Hepatocyte (in vitro differentiated cells): Measurements from ENCODE around the gene BORCS5. TPM values are rescaled to one million over a fixed set of nuclear protein-coding genes. Genes with fewer than 3 reads are reported as not detected.

ENCODE experiments used
- DNase-seq: peaks from one replicate; pipeline ENCODE4 v3.0.0-alpha.2; 2016; ENCODE audit warnings: low spot score
- H2AFZ ChIP-seq: fragments of 200-600 bp; sonication (generic); 2 replicates; pipeline ENCODE4 v1.6.0; 2016; ENCODE audit warnings: antibody characterized with exemption, mild to moderate bottlenecking
- H3K27ac ChIP-seq: fragments of 200-600 bp; sonication (generic); 2 replicates; pipeline ENCODE4 v1.5.1; 2016; ENCODE audit warnings: mild to moderate bottlenecking
- H3K27me3 ChIP-seq: fragments of 200-600 bp; sonication (generic); 2 replicates; pipeline ENCODE4 v1.6.1; 2016
- H3K36me3 ChIP-seq: fragments of 200-600 bp; sonication (generic); replicated peaks from 2 replicates; pipeline ENCODE4 v1.5.1; 2016; ENCODE audit warnings: low read depth; ENCODE audit not compliant: insufficient read depth
- H3K4me1 ChIP-seq: fragments of 200-600 bp; sonication (generic); 2 replicates; pipeline ENCODE4 v1.5.1; 2016; ENCODE audit warnings: mild to moderate bottlenecking, moderate library complexity; ENCODE audit not compliant: insufficient read depth
- H3K4me2 ChIP-seq: fragments of 200-600 bp; sonication (generic); 2 replicates; pipeline ENCODE4 v1.6.0; 2016
- H3K4me3 ChIP-seq: fragments of 200-600 bp; sonication (generic); 2 replicates; pipeline ENCODE4 v1.5.1; 2016; ENCODE audit warnings: mild to moderate bottlenecking
- H3K79me2 ChIP-seq: fragments of 200-600 bp; sonication (generic); 2 replicates; pipeline ENCODE4 v1.6.0; 2017; ENCODE audit warnings: mild to moderate bottlenecking
- H3K9me2 ChIP-seq: fragments of 200-600 bp; sonication (generic); replicated peaks from 2 replicates; pipeline ENCODE4 v1.6.0; 2017; ENCODE audit warnings: mild to moderate bottlenecking; ENCODE audit not compliant: insufficient read depth
- H3K9me3 ChIP-seq: fragments of 200-600 bp; sonication (generic); 2 replicates; pipeline ENCODE4 v1.5.1; 2016; ENCODE audit warnings: low read depth, mild to moderate bottlenecking
- H4K20me1 ChIP-seq: fragments of 200-600 bp; sonication (generic); 2 replicates; pipeline ENCODE4 v1.6.0; 2016; ENCODE audit warnings: mild to moderate bottlenecking; ENCODE audit not compliant: insufficient read depth, poor library complexity, severe bottlenecking
- CTCF ChIP-seq: fragments of 200-600 bp; sonication (generic); IDR thresholded peaks from 2 replicates; pipeline ENCODE4 v1.5.1; 2016; ENCODE audit warnings: antibody characterized with exemption, mild to moderate bottlenecking; ENCODE audit not compliant: poor library complexity
- EZH2 ChIP-seq: fragments of 200-600 bp; sonication (generic); IDR thresholded peaks from 2 replicates; pipeline ENCODE4 v1.6.1; 2016; ENCODE audit warnings: antibody characterized with exemption, mild to moderate bottlenecking, borderline replicate concordance
- EZH2phosphoT487 ChIP-seq: fragments of 200-600 bp; sonication (generic); IDR thresholded peaks from one replicate; pipeline ENCODE4 v1.6.1; 2018; ENCODE audit warnings: antibody characterized with exemption, mild to moderate bottlenecking, low read depth, moderate library complexity; ENCODE audit not compliant: unreplicated experiment, severe bottlenecking
- WGBS: methylation state at CpG from one replicate; pipeline ENCODE4 v1.1.6; 2016; ENCODE audit warnings: low lambda C conversion rate; ENCODE audit errors: missing lambda C conversion rate; 5-methylcytosine and 5-hydroxymethylcytosine counted together
- polyA plus RNA-seq: library from polyadenylated mRNA; unstranded; fragments of >200 nt; fragmentation: Nextera tagmentation; extraction: Ambion mirVana; gene quantifications from 2 replicates; pipeline ENCODE4 v1.2.1, GENCODE V29; 2016
- total RNA-seq: library from RNA; depleted of rRNA; stranded (reverse); fragments of >200 nt; gene quantifications from 2 replicates; pipeline ENCODE4 v1.2.3, GENCODE V29; 2014

Gene BORCS5
- total and polyA plus RNA-seq, 2 experiments from 2014 or later: 6.6 to 11.2 TPM

DNA sequence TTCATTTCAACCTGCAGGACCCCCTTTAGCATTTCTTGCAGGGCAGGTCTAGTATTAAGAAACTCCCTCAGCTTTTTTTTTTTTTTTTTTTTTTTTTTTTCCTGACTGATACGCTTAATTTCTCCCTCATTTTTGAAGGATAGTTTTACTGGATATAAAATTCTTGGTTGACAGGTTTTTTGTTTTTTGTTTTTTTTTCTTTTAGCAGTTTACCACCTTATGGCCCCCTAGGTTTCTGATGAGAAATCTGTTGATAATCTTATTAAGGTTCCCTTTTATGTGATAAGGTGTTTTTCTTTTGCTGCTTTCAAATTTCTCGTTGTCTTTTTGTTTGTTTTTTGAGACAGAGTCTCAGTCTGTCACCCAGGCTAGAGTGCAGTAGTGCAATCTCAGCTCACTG lies 66.5 kb downstream of the BORCS5 start:
- no peak overlapping the region for H3K27ac ChIP-seq
- H3K4me1 ChIP-seq: no peaks in the 10 kb centered on the region
- no peaks in the 10 kb centered on the region for H3K9me2 ChIP-seq
- H4K20me1 ChIP-seq: no peaks in the 10 kb centered on the region
- H3K27me3 ChIP-seq: no peaks in the 10 kb centered on the region
- H3K36me3 ChIP-seq: peaks cover 3% of the 10 kb centered on the region
- TF ChIP-seq EZH2 (no peak), EZH2phosphoT487 (no peak), CTCF (no peak)
- no peak for DNase-seq
- no peak overlapping the region for H2AFZ ChIP-seq
- WGBS: 96% methylated on average over 2 of the region's 2 CpGs
- peaks cover 17% of the 10 kb centered on the region for H3K9me3 ChIP-seq
- H3K4me3 ChIP-seq: no peak overlapping the region
- H3K4me2 ChIP-seq: no peak overlapping the region
- peaks cover 17% of the 10 kb centered on the region for H3K79me2 ChIP-seq

- H4K20me1 ChIP-seq: no peaks in the 10 kb centered on the region
- H3K4me1 ChIP-seq: no peaks in the 10 kb centered on the region
- peaks cover 17% of the 10 kb centered on the region for H3K9me3 ChIP-seq
- H3K27me3 ChIP-seq: no peaks in the 10 kb centered on the region
- no peak overlapping the region for H3K27ac ChIP-seq
- H3K9me2 ChIP-seq: no peaks in the 10 kb centered on the region
- no peak for DNase-seq
- no peak overlapping the region for H3K4me2 ChIP-seq
- H3K36me3 ChIP-seq: peaks cover 3% of the 10 kb centered on the region
- WGBS: 100% methylated on average over 2 of the region's 2 CpGs
- no peak overlapping the region for H2AFZ ChIP-seq
- H3K79me2 ChIP-seq: peaks cover 15% of the 10 kb centered on the region
- H3K4me3 ChIP-seq: no peak overlapping the region
- no peak for TF ChIP-seq EZH2phosphoT487
- TF ChIP-seq EZH2: no peak
- no peak for TF ChIP-seq CTCF
These were observed 68.1 kb downstream of the BORCS5 start for GRCh38 chr12:12425001-12425400.

GRCh38 chr12:12425616-12426015 lies 68.7 kb downstream of the BORCS5 start:
- no peak overlapping the region for H3K4me3 ChIP-seq
- peaks cover 17% of the 10 kb centered on the region for H3K9me3 ChIP-seq
- peaks cover 15% of the 10 kb centered on the region for H3K79me2 ChIP-seq
- H3K27me3 ChIP-seq: no peaks in the 10 kb centered on the region
- H3K4me1 ChIP-seq: no peaks in the 10 kb centered on the region
- WGBS: 83% methylated on average over 1 of the region's 1 CpG
- TF ChIP-seq EZH2 (no peak), CTCF (no peak), EZH2phosphoT487 (no peak)
- H3K27ac ChIP-seq: no peak overlapping the region
- no peaks in the 10 kb centered on the region for H3K9me2 ChIP-seq
- H3K4me2 ChIP-seq: no peak overlapping the region
- no peak for DNase-seq
- no peak overlapping the region for H2AFZ ChIP-seq
- no peaks in the 10 kb centered on the region for H4K20me1 ChIP-seq
- H3K36me3 ChIP-seq: peaks cover 3% of the 10 kb centered on the region

DNA sequence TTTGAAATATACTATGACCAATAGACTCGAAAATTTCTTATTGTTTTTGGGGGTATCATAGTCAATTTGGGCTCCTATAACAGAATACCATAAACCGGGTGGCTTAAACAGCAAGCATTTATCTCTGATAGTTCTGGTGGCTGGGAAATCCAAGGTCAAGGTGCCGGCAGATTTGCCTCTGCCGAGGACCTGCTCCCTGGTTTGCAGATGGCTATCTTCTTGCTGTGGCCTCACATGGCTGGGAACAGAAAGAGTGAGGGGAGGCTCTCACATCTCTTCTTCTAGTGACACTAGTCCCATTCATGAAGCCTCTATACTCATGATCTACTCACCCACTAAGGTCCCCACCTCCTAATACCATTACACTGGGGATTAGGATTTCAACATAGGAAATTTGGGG lies 70.7 kb downstream of the BORCS5 start:
- no peaks in the 10 kb centered on the region for H4K20me1 ChIP-seq
- no peak overlapping the region for H3K4me3 ChIP-seq
- 89% methylated on average over 4 of the region's 4 CpGs for WGBS
- H3K4me1 ChIP-seq: peaks cover 3% of the 10 kb centered on the region
- no peak overlapping the region for H3K4me2 ChIP-seq
- H3K27ac ChIP-seq: no peak overlapping the region
- H3K79me2 ChIP-seq: peaks cover 15% of the 10 kb centered on the region
- H3K27me3 ChIP-seq: no peaks in the 10 kb centered on the region
- peaks cover 3% of the 10 kb centered on the region for H3K36me3 ChIP-seq
- TF ChIP-seq CTCF (no peak), EZH2phosphoT487 (no peak), EZH2 (no peak)
- no peak overlapping the region for H2AFZ ChIP-seq
- peaks cover 11% of the 10 kb centered on the region for H3K9me3 ChIP-seq
- DNase-seq: no peak
- no peaks in the 10 kb centered on the region for H3K9me2 ChIP-seq
